Uterus (tissue), 2 donors: ENCODE data around the gene MOV10.

Experiments used
- CTCF ChIP-seq, 4 experiments: fragments of 200-600 bp in 2 of 4; fragments of 450-650 bp in 2 of 4; sonication (generic) in 2 of 4; IDR thresholded peaks; one replicate each; pipeline ENCODE4 v1.5.1; 2016 to 2019; ENCODE audit warnings: antibody characterized with exemption in 4 of 4, mild to moderate bottlenecking in 2 of 4, moderate library complexity in 1 of 4
- POLR2A ChIP-seq, 2 donors: fragments of 450-650 bp; IDR thresholded peaks; one replicate each; pipeline ENCODE4 v1.6.1; 2016; ENCODE audit warnings: antibody characterized with exemption in 2 of 2, mild to moderate bottlenecking in 1 of 2, moderate library complexity in 1 of 2

- TF ChIP-seq POLR2A (IDR thresholded peaks at IDR 0.05): no peak
- no peak for TF ChIP-seq CTCF (IDR thresholded peaks at IDR 0.05)
Measured at GRCh38 chr1:112646225-112646624, 28.2 kb upstream of the MOV10 start.
